ENCODE measurements around the gene NR5A1.

NR5A1 gene

DNA sequence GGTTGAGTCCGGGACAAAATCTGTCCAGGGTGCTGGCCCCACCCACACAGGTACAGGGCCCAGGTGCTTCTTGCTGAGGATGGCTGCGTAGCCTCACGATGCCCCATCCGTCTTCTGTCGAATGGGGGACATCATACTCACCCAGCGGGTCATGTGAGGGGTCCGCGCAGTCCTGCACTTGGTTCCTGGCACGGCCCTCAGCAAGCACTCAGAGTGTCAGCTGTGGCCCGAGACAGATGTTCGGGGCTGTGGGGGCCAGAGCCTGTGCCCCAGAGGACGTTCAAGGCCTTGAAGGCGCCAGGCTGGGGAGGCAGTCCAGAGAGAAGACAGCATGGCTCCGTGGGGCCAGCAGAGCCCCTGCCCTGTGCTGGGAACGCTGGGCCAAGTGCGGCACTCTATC lies 27.8 kb downstream of the NR5A1 start:
- DNase-seq: no peak

DNA sequence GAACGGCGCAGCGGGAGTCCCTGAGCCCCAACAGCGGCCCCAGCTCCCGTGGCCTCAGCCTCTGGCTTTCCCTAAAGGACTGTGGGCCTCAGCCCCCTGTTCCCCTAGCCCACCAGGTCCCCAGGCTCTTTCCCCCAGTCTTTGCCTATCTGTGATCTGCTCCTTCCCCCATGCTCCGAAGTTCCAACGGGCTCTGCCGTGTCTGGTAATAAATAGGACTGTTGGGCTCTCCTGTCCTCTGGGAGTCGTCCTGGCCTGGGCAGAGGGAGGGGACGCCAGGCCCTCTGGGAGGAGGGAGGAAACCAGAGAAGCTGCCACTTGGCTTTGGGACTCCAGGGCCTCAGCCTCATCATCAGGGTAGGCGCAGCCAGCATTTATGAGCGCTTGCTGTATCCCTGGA lies 28.8 kb downstream of the NR5A1 start:
- no peak for DNase-seq

- DNase-seq: no peak
Measured at GRCh38 chr9:124477648-124478285, 29.4 kb downstream of the NR5A1 start.

DNA sequence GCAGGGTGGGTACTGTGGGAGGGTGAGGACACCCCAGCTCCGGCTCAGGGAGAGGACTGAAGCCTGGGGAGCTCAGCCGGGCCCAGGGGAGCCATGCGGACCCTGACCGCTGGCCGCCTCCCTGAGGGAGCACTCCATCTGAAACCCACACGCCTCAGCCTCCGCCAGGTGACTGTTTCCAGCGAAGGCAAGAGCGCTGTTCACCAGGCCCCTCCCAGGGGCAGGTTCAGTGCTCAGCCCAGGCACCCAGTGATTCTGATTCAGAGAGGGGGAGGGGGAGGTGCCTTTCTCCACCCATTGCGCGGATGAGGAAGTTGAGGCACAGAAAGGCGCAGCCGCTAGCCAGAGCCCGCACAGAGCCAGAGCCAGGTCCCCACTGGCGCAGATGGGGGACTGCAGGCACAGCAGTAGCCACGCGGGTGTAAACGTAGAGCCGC lies 30.0 kb downstream of the NR5A1 start:
- no peak for DNase-seq

GRCh38 chr9:124475868-124476690 lies 31.1 kb downstream of the NR5A1 start:
- DNase-seq: no peak

GRCh38 chr9:124475158-124475867 lies 31.9 kb downstream of the NR5A1 start:
- DNase-seq: no peak

- DNase-seq: no peak
Measured at GRCh38 chr9:124474151-124474550, 33.0 kb downstream of the NR5A1 start.

DNA sequence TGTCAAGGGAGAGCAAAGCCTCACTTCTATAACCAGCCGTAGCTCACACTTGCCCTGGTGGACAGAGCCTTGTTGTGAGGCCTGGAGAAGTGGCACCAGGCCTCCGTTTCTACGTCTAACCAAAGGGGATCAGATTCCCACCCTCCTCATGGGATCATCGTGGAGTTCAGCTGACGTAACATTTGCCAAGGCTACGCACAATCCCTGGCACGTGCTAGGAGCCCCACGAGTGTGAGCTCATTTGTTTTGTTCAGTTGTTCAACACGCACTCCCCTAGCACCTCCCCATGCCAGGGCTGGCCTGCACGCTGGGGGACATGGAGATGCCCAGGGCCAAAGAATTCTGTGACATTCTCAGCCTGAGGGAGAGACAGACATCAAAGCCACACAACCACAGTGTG lies 33.9 kb downstream of the NR5A1 start:
- no peak for DNase-seq

DNA sequence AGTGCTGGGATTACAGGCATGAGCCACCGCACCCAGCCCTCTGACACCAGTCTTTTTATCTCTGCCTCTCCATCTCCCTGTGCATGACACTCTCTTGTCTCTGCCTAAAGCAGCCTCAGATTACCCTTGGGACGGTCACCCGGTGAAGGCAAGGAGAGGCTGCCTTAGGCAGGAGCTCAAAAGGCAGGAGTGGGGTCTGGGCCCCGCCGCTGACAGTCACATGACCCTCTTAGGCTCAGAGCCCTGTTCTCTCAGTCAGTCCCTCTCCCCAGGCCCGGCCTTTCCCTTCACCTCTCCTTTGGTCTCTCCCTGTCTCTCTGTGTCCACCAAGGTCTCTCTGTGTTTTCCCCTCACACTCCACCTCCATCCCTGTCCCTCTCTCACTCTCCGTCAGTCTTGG lies 34.4 kb downstream of the NR5A1 start:
- no peak for DNase-seq

GRCh38 chr9:124471761-124472160 lies 35.4 kb downstream of the NR5A1 start:
- no peak for DNase-seq

DNA sequence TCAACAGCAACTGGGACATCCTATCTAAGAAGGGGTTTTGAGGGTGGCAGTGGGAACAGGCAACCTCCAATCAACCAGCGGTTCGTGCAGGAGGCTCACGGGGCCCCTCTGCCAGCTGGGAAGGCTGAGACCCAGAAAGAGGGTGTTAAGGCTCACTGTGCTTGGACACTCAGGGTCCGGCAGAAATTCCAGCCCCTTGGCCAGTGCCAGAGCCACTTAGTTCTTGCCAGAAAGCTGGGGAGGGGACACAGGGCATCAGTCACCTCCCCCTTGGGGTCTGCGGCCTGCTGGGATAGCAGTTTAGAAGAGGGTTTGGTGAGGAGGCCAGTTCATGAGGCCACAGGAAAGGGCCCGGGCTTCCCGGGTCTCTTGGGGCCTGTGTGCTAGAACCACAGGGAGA lies 36.5 kb downstream of the NR5A1 start:
- DNase-seq: no peak

GRCh38 chr9:124470306-124470705 lies 36.9 kb downstream of the NR5A1 start:
- DNase-seq: no peak

- no peak for DNase-seq
Measured at GRCh38 chr9:124469011-124469832, 38.0 kb downstream of the NR5A1 start.

GRCh38 chr9:124468061-124468740 lies 39.0 kb downstream of the NR5A1 start:
- DNase-seq: no peak

DNA sequence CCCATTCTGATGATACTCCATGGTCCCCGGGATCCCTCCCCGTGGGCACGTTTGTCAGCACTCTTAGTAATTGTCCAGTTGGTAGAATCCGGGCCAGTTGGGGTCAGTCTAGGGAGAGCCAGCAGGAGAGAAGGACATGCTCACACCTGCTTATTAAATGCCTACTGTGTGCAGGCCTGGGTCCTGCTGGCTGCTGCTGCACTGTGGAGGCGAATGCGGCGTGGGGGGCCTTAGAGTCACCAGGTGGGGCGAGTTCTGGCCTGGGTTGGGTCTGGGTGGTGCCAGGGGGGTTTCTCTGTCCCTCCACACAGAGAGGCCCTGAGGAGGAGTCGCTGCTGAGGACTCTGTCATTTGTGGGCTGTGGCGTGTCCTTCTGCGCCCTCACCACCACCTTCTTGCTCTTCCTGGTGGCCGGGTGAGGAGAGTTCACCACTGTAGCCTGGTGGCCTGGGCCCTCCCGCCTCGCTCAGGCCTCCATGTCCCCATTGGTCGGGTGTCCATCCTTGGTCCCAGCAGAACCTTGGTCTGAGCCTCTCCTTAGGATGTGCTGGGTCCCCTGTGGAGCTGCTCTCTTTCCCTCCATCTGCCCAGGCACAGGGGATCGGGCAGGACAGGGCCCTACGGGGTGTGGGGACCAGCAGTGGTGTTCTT lies 39.7 kb downstream of the NR5A1 start:
- DNase-seq: no peak

DNA sequence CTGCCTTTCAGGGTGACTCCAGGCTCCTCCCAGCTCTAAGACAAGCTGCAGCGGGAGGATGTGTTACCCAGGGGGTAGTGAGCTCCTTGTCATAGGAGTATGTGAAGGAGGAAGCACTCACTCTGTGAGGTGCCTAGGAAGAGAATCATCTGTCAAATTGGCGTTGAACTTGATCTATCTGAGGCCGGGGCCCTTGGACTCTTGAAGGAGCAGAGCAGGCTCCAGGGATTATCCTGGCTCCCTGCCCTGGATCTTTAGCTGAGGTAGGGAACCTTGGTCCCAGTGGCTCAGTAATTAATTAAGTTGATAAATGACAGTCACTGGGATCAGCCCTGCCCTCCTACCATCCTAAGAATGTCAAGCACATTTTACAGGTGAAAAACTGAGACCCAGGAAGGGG lies 41.5 kb downstream of the NR5A1 start:
- no peak for DNase-seq

DNA sequence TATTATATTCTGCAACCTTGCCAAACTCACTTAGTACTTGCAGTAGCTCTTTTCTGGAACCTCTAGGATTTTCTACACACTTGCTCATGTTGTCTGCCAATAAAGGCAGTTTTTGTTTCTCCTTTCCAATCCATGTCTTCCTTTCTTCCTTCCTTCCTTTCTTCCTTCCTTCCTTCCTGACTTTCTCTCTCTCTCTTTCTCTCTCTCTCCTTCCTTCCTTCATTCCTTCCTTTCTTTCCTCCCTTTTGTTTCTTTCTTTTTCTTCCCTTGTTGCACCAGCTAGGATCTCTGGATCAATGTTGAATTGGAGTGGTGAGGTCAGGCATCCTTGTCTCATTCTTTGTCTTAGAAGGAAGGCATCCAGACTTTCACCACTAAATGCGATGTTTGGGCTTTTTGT lies 44.5 kb downstream of the NR5A1 start:
- no peak for DNase-seq

DNA sequence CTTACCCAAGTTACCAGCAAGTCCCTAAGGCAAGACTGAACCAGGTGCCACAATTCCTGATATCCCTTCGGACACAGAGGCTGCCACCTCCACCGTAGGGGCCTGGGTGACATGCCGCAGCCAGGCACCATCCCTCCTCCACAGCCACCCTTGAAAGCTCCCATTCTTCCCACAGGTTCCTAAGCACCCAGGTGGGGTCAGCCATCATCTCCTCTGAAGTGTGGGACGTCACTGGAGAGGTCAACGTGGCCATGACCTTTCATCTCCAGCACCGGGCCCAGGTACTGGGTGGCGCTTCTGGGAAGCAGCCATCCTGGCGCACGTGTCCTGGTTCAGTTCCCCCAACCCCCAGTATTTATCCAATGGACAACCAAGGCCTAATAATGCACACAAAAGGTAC lies 48.8 kb downstream of the NR5A1 start:
- DNase-seq: no peak

DNA sequence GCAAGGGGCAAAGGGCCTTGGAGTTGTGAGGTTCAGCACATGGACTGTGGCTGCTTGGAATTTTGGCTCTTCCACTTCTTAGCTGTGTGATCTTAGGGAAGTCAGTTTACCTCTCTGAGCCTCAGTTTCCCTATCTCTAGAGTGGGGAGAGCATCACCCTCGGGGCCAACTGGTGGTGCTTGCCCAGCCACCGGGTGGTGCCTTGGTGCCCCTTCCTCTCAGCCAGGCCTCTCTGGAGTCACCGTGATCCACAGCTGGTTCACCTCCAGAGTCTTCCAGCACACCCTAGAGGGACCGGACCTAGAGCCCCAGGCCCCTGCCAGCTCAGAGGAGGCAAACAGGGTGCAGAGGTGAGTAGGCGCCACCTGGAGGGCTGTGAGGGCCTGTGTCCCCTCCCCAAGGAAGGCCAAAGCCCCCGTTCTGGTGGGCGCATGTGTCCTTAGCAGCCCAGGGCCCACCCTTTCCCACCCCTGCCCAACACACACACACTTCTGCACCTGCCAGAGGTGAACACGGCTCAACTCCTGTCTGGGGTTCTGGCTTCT lies 49.2 kb downstream of the NR5A1 start:
- no peak for DNase-seq

GRCh38 chr9:124457079-124457886 lies 49.9 kb downstream of the NR5A1 start:
- DNase-seq: no peak

Measured in T1000 (cell line).